ENCODE results near the gene XRN1.

DNA sequence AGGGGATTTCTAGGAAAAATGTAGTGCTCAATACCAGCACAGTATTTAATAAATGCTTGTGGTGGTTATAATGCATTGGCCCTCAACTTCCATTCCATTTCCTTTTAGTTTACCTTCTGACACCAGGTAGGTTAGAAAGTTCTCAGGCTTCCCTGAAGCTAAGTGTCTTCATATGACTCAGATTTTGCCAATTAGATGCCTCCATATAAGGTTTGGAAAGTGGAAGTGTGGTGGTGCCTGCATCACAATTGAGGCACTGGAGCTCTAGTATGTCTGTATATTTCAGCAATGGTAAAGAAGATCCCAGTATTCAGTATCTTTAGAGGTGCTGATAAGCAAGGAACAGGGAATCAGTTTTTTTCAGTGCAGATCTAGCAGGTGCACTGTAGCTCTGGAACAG lies 18.3 kb downstream of the XRN1 start:
- TF ChIP-seq, protein P1, sequence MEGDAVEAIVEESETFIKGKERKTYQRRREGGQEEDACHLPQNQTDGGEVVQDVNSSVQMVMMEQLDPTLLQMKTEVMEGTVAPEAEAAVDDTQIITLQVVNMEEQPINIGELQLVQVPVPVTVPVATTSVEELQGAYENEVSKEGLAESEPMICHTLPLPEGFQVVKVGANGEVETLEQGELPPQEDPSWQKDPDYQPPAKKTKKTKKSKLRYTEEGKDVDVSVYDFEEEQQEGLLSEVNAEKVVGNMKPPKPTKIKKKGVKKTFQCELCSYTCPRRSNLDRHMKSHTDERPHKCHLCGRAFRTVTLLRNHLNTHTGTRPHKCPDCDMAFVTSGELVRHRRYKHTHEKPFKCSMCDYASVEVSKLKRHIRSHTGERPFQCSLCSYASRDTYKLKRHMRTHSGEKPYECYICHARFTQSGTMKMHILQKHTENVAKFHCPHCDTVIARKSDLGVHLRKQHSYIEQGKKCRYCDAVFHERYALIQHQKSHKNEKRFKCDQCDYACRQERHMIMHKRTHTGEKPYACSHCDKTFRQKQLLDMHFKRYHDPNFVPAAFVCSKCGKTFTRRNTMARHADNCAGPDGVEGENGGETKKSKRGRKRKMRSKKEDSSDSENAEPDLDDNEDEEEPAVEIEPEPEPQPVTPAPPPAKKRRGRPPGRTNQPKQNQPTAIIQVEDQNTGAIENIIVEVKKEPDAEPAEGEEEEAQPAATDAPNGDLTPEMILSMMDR (optimal IDR thresholded peaks at IDR 0.05 in 1 of 3, IDR thresholded peaks at IDR 0.05 in 1 of 3, conservative IDR thresholded peaks at IDR 0.05 in 1 of 3; ENCODE audit: extremely low read depth in 1 of 3, insufficient read depth in 2 of 3, low read length in 3 of 3): no peak
- no peak for TF ChIP-seq EZH2 (IDR thresholded peaks at IDR 0.05; ENCODE audit: low read length)

Data from keratinocyte (primary cell).